ENCODE data around the gene MBNL1.
"Not testable (repeated sequence)": the region's sequence is repeated elsewhere in the genome, so short reads cannot be mapped to it uniquely, and the experiment has no call there.

MBNL1 gene

GRCh38 chr3:152396867-152397266 lies 128.1 kb downstream of the MBNL1 start:
- peaks cover 35% of the 10 kb centered on the region for H4K20me1 ChIP-seq (ENCODE audit: insufficient read depth, low read length)
- TF ChIP-seq EZH2 (optimal IDR thresholded peaks at IDR 0.05; ENCODE audit: low read depth, low read length) = no peak
- TF ChIP-seq CTCF (IDR thresholded peaks at IDR 0.05; ENCODE audit: low read length) = no peak
- no peak for TF ChIP-seq EZH2phosphoT487 (IDR thresholded peaks at IDR 0.05; ENCODE audit: low read length)
- H2AFZ ChIP-seq (ENCODE audit: low read length) = no peak overlapping the region
- no peak overlapping the region for H3K4me3 ChIP-seq (ENCODE audit: low read length)
- DNase-seq = no peak
- no peaks in the 10 kb centered on the region; the same call in 1 of the 2 replicates for H3K4me1 ChIP-seq (ENCODE audit: low read length)
- H3K79me2 ChIP-seq (ENCODE audit: low read length) = peaks cover 99% of the 10 kb centered on the region
- no peaks in the 10 kb centered on the region for H3K9me3 ChIP-seq (replicated peaks; ENCODE audit: insufficient read depth, low read length)
- H3F3A ChIP-seq (ENCODE audit: insufficient read depth, low read length) = no peaks in the 10 kb centered on the region; the same call in 1 of the 2 replicates
- no peak overlapping the region for H3K4me2 ChIP-seq (ENCODE audit: low read depth, low read length)
- no peak overlapping the region for H3K9ac ChIP-seq (ENCODE audit: low read length)
- H3K27me3 ChIP-seq (replicated peaks; ENCODE audit: insufficient read depth, low read length) = no peaks in the 10 kb centered on the region
- H3K27ac ChIP-seq (ENCODE audit: low read length) = no peak overlapping the region
- peaks cover 8% of the 10 kb centered on the region; the same call in 1 of the 2 replicates for H3K36me3 ChIP-seq (replicated peaks; ENCODE audit: insufficient read depth, low read length)
- H3K9me2 ChIP-seq (replicated peaks; ENCODE audit: insufficient read depth, low read length) = no peaks in the 10 kb centered on the region

GRCh38 chr3:152397348-152397747 lies 128.6 kb downstream of the MBNL1 start:
- not testable (repeated sequence) for H3K4me3 ChIP-seq (ENCODE audit: low read length); H3K36me3 ChIP-seq (replicated peaks; ENCODE audit: insufficient read depth, low read length); H3K27me3 ChIP-seq (replicated peaks; ENCODE audit: insufficient read depth, low read length); H3K9me2 ChIP-seq (replicated peaks; ENCODE audit: insufficient read depth, low read length); H3F3A ChIP-seq (ENCODE audit: insufficient read depth, low read length); DNase-seq; H3K9ac ChIP-seq (ENCODE audit: low read length); H2AFZ ChIP-seq (ENCODE audit: low read length); H3K27ac ChIP-seq (ENCODE audit: low read length); H3K4me2 ChIP-seq (ENCODE audit: low read depth, low read length); H3K9me3 ChIP-seq (replicated peaks; ENCODE audit: insufficient read depth, low read length); H3K4me1 ChIP-seq (ENCODE audit: low read length)
- H4K20me1 ChIP-seq (ENCODE audit: insufficient read depth, low read length) = peaks cover 35% of the 10 kb centered on the region
- peaks cover 99% of the 10 kb centered on the region for H3K79me2 ChIP-seq (ENCODE audit: low read length)

DNA sequence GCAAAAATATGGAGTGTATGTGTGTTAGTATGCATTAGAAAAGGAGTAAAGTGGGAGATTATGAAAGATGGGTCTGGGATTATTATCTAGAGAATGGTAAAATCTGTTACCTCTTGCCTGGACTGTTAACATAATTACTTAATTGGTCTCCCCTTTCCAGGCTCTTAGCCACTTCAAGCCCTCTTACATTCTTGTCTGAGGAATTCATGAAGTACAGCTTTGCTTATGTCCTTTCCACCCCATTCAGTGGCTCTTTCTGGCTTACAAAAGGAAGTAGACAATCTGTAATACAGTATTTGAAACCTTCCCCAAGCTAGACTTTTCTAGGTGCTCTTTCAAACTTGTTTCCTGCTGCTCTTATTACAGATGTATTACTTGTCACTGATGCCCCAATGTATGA lies 129.8 kb downstream of the MBNL1 start:
- H3K27me3 ChIP-seq (replicated peaks; ENCODE audit: insufficient read depth, low read length) = no peaks in the 10 kb centered on the region
- no peak for DNase-seq
- no peaks in the 10 kb centered on the region; the same call in 1 of the 2 replicates for H3F3A ChIP-seq (ENCODE audit: insufficient read depth, low read length)
- peaks cover 24% of the 10 kb centered on the region for H4K20me1 ChIP-seq (ENCODE audit: insufficient read depth, low read length)
- H3K27ac ChIP-seq (ENCODE audit: low read length) = no peak overlapping the region
- no peaks in the 10 kb centered on the region; the same call in 1 of the 2 replicates for H3K4me1 ChIP-seq (ENCODE audit: low read length)
- H3K9me3 ChIP-seq (replicated peaks; ENCODE audit: insufficient read depth, low read length) = no peaks in the 10 kb centered on the region
- H3K36me3 ChIP-seq (replicated peaks; ENCODE audit: insufficient read depth, low read length) = peaks cover 8% of the 10 kb centered on the region; the same call in 1 of the 2 replicates
- H3K4me2 ChIP-seq (ENCODE audit: low read depth, low read length) = no peak overlapping the region
- H3K79me2 ChIP-seq (ENCODE audit: low read length) = peaks cover 99% of the 10 kb centered on the region
- H3K4me3 ChIP-seq (ENCODE audit: low read length) = no peak overlapping the region
- H3K9ac ChIP-seq (ENCODE audit: low read length) = no peak overlapping the region
- no peaks in the 10 kb centered on the region for H3K9me2 ChIP-seq (replicated peaks; ENCODE audit: insufficient read depth, low read length)
- TF ChIP-seq CTCF (IDR thresholded peaks at IDR 0.05; ENCODE audit: low read length) (no peak), EZH2 (optimal IDR thresholded peaks at IDR 0.05; ENCODE audit: low read depth, low read length) (no peak), EZH2phosphoT487 (IDR thresholded peaks at IDR 0.05; ENCODE audit: low read length) (no peak)
- no peak overlapping the region for H2AFZ ChIP-seq (ENCODE audit: low read length)

DNA sequence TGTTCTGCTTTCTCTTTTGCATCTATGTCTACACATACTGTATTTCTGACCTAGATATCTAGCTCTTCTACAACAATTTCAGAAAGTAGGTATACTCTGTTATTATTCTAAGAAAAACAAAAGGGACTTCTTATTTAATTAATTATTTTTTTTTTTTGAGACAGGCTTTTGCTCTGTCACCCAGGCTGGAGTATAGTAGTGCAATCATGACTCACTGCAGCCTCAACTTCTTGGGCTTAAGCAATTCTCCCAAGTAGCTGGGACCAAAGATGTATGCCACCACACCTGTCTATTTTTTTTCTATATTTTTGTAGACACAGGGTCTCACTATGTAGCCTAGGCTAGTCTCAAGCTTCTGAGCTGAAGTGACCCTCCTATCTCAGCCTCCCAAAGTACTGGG lies 130.6 kb downstream of the MBNL1 start:
- no peak overlapping the region for H3K9ac ChIP-seq (ENCODE audit: low read length)
- no peaks in the 10 kb centered on the region for H3K9me2 ChIP-seq (replicated peaks; ENCODE audit: insufficient read depth, low read length)
- H3K27ac ChIP-seq (ENCODE audit: low read length) = no peak overlapping the region
- H3K79me2 ChIP-seq (ENCODE audit: low read length) = peaks cover 99% of the 10 kb centered on the region
- TF ChIP-seq CTCF (IDR thresholded peaks at IDR 0.05; ENCODE audit: low read length) (no peak), EZH2 (optimal IDR thresholded peaks at IDR 0.05; ENCODE audit: low read depth, low read length) (no peak), EZH2phosphoT487 (IDR thresholded peaks at IDR 0.05; ENCODE audit: low read length) (no peak)
- H3K36me3 ChIP-seq (replicated peaks; ENCODE audit: insufficient read depth, low read length) = peaks cover 8% of the 10 kb centered on the region; the same call in 1 of the 2 replicates
- no peaks in the 10 kb centered on the region for H3K27me3 ChIP-seq (replicated peaks; ENCODE audit: insufficient read depth, low read length)
- H3K4me3 ChIP-seq (ENCODE audit: low read length) = no peak overlapping the region
- peaks cover 29% of the 10 kb centered on the region for H4K20me1 ChIP-seq (ENCODE audit: insufficient read depth, low read length)
- H2AFZ ChIP-seq (ENCODE audit: low read length) = no peak overlapping the region
- no peaks in the 10 kb centered on the region; the same call in 1 of the 2 replicates for H3K4me1 ChIP-seq (ENCODE audit: low read length)
- no peaks in the 10 kb centered on the region; the same call in 1 of the 2 replicates for H3F3A ChIP-seq (ENCODE audit: insufficient read depth, low read length)
- no peak overlapping the region for H3K4me2 ChIP-seq (ENCODE audit: low read depth, low read length)
- no peak for DNase-seq
- H3K9me3 ChIP-seq (replicated peaks; ENCODE audit: insufficient read depth, low read length) = no peaks in the 10 kb centered on the region
